Activated B cell treated with CpG ODN at 0.5 μM for 24 hours (primary cell): ENCODE measurements around the gene ADAM19. TPM values are rescaled to one million over a fixed set of nuclear protein-coding genes. Genes with fewer than 3 reads are reported as not detected.

Experiments
- ATAC-seq: fragments of 200-7000 bp; cut with Tn5 transposase; one replicate; pipeline ENCODE4 v1.10.0; 2021; ENCODE audit warnings: low read depth, mild to moderate bottlenecking, moderate library complexity
- CTCF ChIA-PET: fragments of 350-600 bp; sonication (Branson Sonifier 250); formaldehyde crosslinking; loops from one replicate; lab custom pipeline; 2021; ENCODE audit warnings: antibody characterized with exemption; lab: Charles Lee
- POLR2A ChIA-PET: fragments of 350-600 bp; sonication (Branson Sonifier 250); formaldehyde crosslinking; loops from one replicate; lab custom pipeline; 2021; ENCODE audit warnings: antibody characterized with exemption; lab: Charles Lee
- DNase-seq: peaks from one replicate; pipeline ENCODE4 v3.0.0; 2022
- H3K27ac Mint-ChIP-seq: one replicate; pipeline ENCODE4 v1.8.0; 2020; ENCODE audit warnings: mixed read lengths
- H3K27me3 Mint-ChIP-seq: one replicate; pipeline ENCODE4 v1.8.0; 2021; ENCODE audit warnings: mixed read lengths
- H3K36me3 Mint-ChIP-seq: one replicate; pipeline ENCODE4 v1.8.0; 2021; ENCODE audit warnings: low read depth, mixed read lengths
- H3K4me1 Mint-ChIP-seq: one replicate; pipeline ENCODE4 v1.8.0; 2021; ENCODE audit warnings: mixed read lengths
- H3K4me3 Mint-ChIP-seq: one replicate; pipeline ENCODE4 v1.8.0; 2020; ENCODE audit warnings: mild to moderate bottlenecking, mixed read lengths
- H3K9me3 Mint-ChIP-seq: one replicate; pipeline ENCODE4 v1.8.0; 2020; ENCODE audit warnings: mixed read lengths
- CTCF ChIP-seq: fragments of 200-600 bp; IDR thresholded peaks from one replicate; pipeline ENCODE4 v1.8.0; 2022; ENCODE audit warnings: antibody characterized with exemption, mild to moderate bottlenecking
- intact Hi-C: fragments of 100-400 bp; cut with micrococcal nuclease; formaldehyde crosslinking; loops from one replicate; pipeline ENCODE4 v1.15.1; 2024
- total RNA-seq: library from RNA; stranded (reverse); gene quantifications from 2 replicates; pipeline ENCODE4 v1.2.3, GENCODE V29; 2022

ADAM19 gene
- total RNA-seq, 1 donor from 2014 or later, result 136 TPM

DNA sequence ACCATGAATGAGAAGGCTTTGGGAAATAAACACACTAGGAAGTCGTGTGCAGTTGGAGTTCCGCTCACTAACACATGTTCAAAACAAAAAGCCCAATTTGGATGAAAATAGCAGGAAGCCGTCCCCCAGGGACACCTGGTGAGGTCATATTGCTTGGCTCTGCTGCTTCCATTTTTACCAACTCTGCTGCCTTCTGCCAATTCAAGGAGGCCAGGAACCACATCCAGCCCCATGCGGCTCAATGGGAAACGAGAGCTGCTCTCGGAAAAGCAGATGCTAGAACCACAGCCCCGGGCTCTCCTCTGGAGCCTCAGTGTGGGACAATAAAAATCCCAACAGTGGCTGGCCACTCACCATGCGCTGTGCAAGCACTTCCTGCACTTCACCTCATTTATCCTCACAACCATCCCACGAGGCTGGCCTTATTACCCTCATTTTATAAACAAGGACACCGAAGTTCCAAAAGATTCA is 13.4 kb downstream of the ADAM19 start:
- no peaks in the 10 kb centered on the region for H3K27me3 Mint-ChIP-seq
- ATAC-seq (no peak), DNase-seq (no peak)
- H3K4me1 Mint-ChIP-seq, result peaks cover 91% of the 10 kb centered on the region
- H3K9me3 Mint-ChIP-seq, result no peaks in the 10 kb centered on the region
- H3K36me3 Mint-ChIP-seq, result peaks cover 87% of the 10 kb centered on the region
- CTCF ChIA-PET, result interaction anchor here (0.6 kb wide), 1 partner anchor 34 kb away, joined by 4 read pairs; no protein-coding TSS in a partner anchor
- no peak overlapping the region for H3K4me3 Mint-ChIP-seq
- TF ChIP-seq CTCF, result no peak
- peak overlapping the region; percentile 71 for H3K27ac Mint-ChIP-seq
- intact Hi-C loops, result no loop called here
- POLR2A ChIA-PET, result interaction anchor here (0.8 to 2.7 kb wide), 4 partner anchors 9 to 34 kb away, joined by 3 to 20 read pairs (median 4); no protein-coding TSS in a partner anchor

DNA sequence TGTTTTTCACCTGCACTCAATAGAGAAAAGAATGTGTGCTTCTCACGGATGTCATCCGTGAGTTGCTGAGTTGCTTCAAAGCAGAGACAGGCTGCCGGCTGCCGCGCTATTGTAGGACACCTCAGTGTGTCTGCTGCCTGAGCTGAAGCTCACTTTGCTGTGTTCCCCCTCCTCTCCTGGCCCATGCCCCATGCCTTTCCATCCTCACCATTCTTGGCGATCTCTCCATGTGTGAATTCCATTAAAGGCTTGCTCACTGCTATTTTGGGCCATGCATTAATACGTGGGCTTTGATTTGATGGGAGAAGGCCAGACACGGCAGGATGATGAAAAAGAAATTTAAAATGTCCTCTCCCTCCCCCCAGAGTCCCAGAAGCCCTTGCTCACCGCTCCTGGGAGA is 14.5 kb downstream of the ADAM19 start:
- DNase-seq (no peak), ATAC-seq (no peak)
- no peaks in the 10 kb centered on the region for H3K27me3 Mint-ChIP-seq
- TF ChIP-seq CTCF, result no peak
- no peak overlapping the region for H3K4me3 Mint-ChIP-seq
- H3K27ac Mint-ChIP-seq, result peak overlapping the region; percentile 71
- POLR2A ChIA-PET, result interaction anchor here (0.5 to 2.7 kb wide), 5 partner anchors 10 to 129 kb away, joined by 3 to 20 read pairs (median 6); no protein-coding TSS in a partner anchor
- no peaks in the 10 kb centered on the region for H3K9me3 Mint-ChIP-seq
- intact Hi-C loops, result no loop called here
- H3K36me3 Mint-ChIP-seq, result peaks cover 90% of the 10 kb centered on the region
- H3K4me1 Mint-ChIP-seq, result peaks cover 93% of the 10 kb centered on the region
- CTCF ChIA-PET, result interaction anchor here (1.0 kb wide), 1 partner anchor 182 kb away, joined by 3 read pairs; the partner anchor contains the start of gene LSM11

DNA sequence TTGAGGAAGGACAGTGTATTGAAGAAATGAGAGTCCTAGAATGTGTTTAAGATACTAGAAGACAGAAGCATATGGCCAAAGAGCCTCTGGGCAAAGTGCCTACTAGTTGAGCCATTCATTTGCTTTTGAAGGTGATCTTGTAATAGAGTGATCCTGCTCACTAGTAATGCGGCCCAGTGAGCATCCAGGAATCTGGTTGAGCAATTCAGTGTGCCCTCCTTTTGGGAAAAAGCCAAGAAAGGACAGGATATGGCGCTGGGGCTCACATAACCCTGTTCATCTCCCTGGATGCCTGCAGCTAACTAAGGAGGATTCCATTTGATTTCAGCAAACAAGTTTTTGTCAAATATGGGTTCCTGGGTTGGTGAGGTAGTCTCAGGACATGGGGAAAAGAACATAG is 16.3 kb downstream of the ADAM19 start:
- CTCF ChIA-PET, result no interaction called here
- H3K4me1 Mint-ChIP-seq, result peaks cover 94% of the 10 kb centered on the region
- no peak overlapping the region for H3K4me3 Mint-ChIP-seq

GRCh38 chr5:157558681-157559080 is 16.9 kb downstream of the ADAM19 start:
- ATAC-seq, result no peak
- TF ChIP-seq CTCF, result no peak
- H3K4me3 Mint-ChIP-seq, result no peak overlapping the region
- peaks cover 89% of the 10 kb centered on the region for H3K36me3 Mint-ChIP-seq
- peak overlapping the region; percentile 83 for H3K27ac Mint-ChIP-seq
- H3K9me3 Mint-ChIP-seq, result no peaks in the 10 kb centered on the region
- POLR2A ChIA-PET, result interaction anchor here (0.5 to 2.8 kb wide), 8 partner anchors 9 to 185 kb away, joined by 3 to 16 read pairs (median 4); partner anchors contain the start of gene ADAM19
- CTCF ChIA-PET, result interaction anchor here (1.1 kb wide), 2 partner anchors 8 to 184 kb away, joined by 3 read pairs; no protein-coding TSS in a partner anchor
- no peak for DNase-seq
- H3K27me3 Mint-ChIP-seq, result no peaks in the 10 kb centered on the region
- intact Hi-C loops, result loop anchor here (1.0 kb wide), 1 partner anchor 13 kb away; no protein-coding TSS in a partner anchor
- H3K4me1 Mint-ChIP-seq, result peaks cover 92% of the 10 kb centered on the region

More for the DNA sequence above, 16.3 kb downstream of the ADAM19 start:
- H3K27me3 Mint-ChIP-seq, result no peaks in the 10 kb centered on the region
- H3K27ac Mint-ChIP-seq, result peak overlapping the region; percentile 83
- ATAC-seq, result no peak
- intact Hi-C loops, result loop anchor here (1.0 kb wide), 1 partner anchor 12 kb away; no protein-coding TSS in a partner anchor
- POLR2A ChIA-PET, result interaction anchor here (1.2 to 2.8 kb wide), 6 partner anchors 11 to 60 kb away, joined by 4 to 20 read pairs (median 8); partner anchors contain the start of gene ADAM19
- no peak for TF ChIP-seq CTCF
- peaks cover 92% of the 10 kb centered on the region for H3K36me3 Mint-ChIP-seq
- no peaks in the 10 kb centered on the region for H3K9me3 Mint-ChIP-seq
- no peak for DNase-seq

DNA sequence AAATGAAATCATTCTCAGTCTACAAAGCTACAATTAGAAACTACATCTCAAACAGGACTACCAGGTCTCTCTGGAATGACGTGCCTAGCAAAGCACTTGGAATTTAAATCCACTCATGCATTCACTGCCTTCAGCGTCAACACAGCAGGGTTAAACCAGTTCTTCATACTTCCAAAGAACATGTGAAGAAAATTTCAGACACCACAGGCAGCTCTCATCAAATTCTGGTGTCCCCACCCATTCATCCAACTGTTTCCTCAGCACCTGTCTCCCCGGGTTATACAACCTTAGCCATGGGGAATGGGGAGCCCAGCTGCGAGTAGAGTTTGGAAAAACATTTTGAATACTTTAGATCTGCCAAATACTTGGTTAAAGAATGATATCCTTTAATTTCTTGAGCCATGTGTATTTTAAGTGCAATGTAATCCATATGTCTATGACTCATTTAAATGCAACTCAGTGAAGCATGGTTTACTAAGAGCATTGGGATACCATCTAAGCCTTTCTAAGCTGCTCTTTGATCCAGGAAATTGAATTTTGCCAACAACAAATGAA is 17.5 kb downstream of the ADAM19 start:
- no peak overlapping the region for H3K4me3 Mint-ChIP-seq
- H3K4me1 Mint-ChIP-seq, result peaks cover 90% of the 10 kb centered on the region
- CTCF ChIA-PET, result interaction anchor here (1.1 kb wide), 3 partner anchors 9 to 185 kb away, joined by 3 read pairs; no protein-coding TSS in a partner anchor
- H3K27me3 Mint-ChIP-seq, result no peaks in the 10 kb centered on the region
- DNase-seq, result no peak
- H3K9me3 Mint-ChIP-seq, result no peaks in the 10 kb centered on the region
- no peak for ATAC-seq
- intact Hi-C loops, result no loop called here
- peaks cover 86% of the 10 kb centered on the region for H3K36me3 Mint-ChIP-seq
- TF ChIP-seq CTCF, result no peak
- H3K27ac Mint-ChIP-seq, result peak overlapping the region; percentile 83
- POLR2A ChIA-PET, result interaction anchor here (0.6 to 2.8 kb wide), 9 partner anchors 9 to 1262 kb away, joined by 3 to 16 read pairs (median 4); no protein-coding TSS in a partner anchor
